ENCODE results near the gene HIVEP3.

GRCh38 chr1:41538741-41539417, 379.8 kb downstream of the HIVEP3 start:
- TF ChIP-seq, protein P1, sequence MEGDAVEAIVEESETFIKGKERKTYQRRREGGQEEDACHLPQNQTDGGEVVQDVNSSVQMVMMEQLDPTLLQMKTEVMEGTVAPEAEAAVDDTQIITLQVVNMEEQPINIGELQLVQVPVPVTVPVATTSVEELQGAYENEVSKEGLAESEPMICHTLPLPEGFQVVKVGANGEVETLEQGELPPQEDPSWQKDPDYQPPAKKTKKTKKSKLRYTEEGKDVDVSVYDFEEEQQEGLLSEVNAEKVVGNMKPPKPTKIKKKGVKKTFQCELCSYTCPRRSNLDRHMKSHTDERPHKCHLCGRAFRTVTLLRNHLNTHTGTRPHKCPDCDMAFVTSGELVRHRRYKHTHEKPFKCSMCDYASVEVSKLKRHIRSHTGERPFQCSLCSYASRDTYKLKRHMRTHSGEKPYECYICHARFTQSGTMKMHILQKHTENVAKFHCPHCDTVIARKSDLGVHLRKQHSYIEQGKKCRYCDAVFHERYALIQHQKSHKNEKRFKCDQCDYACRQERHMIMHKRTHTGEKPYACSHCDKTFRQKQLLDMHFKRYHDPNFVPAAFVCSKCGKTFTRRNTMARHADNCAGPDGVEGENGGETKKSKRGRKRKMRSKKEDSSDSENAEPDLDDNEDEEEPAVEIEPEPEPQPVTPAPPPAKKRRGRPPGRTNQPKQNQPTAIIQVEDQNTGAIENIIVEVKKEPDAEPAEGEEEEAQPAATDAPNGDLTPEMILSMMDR (IDR thresholded peaks at IDR 0.05), result no peak
- TF ChIP-seq POLR2AphosphoS5 (IDR thresholded peaks at IDR 0.05; ENCODE audit: low read depth, low read length), result no peak
- TF ChIP-seq SIN3A (IDR thresholded peaks at IDR 0.05; ENCODE audit: borderline replicate concordance, insufficient read depth, low read depth, low read length), result no peak
- TF ChIP-seq, protein P2, sequence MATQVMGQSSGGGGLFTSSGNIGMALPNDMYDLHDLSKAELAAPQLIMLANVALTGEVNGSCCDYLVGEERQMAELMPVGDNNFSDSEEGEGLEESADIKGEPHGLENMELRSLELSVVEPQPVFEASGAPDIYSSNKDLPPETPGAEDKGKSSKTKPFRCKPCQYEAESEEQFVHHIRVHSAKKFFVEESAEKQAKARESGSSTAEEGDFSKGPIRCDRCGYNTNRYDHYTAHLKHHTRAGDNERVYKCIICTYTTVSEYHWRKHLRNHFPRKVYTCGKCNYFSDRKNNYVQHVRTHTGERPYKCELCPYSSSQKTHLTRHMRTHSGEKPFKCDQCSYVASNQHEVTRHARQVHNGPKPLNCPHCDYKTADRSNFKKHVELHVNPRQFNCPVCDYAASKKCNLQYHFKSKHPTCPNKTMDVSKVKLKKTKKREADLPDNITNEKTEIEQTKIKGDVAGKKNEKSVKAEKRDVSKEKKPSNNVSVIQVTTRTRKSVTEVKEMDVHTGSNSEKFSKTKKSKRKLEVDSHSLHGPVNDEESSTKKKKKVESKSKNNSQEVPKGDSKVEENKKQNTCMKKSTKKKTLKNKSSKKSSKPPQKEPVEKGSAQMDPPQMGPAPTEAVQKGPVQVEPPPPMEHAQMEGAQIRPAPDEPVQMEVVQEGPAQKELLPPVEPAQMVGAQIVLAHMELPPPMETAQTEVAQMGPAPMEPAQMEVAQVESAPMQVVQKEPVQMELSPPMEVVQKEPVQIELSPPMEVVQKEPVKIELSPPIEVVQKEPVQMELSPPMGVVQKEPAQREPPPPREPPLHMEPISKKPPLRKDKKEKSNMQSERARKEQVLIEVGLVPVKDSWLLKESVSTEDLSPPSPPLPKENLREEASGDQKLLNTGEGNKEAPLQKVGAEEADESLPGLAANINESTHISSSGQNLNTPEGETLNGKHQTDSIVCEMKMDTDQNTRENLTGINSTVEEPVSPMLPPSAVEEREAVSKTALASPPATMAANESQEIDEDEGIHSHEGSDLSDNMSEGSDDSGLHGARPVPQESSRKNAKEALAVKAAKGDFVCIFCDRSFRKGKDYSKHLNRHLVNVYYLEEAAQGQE (IDR thresholded peaks at IDR 0.05; ENCODE audit: insufficient read depth in 1 of 2, low read depth in 2 of 2, low read length in 1 of 2), result no peak

Measured in Panc1 (cell line).